Measurements from ENCODE around the gene ENTPD5.

- TF ChIP-seq, protein P1, sequence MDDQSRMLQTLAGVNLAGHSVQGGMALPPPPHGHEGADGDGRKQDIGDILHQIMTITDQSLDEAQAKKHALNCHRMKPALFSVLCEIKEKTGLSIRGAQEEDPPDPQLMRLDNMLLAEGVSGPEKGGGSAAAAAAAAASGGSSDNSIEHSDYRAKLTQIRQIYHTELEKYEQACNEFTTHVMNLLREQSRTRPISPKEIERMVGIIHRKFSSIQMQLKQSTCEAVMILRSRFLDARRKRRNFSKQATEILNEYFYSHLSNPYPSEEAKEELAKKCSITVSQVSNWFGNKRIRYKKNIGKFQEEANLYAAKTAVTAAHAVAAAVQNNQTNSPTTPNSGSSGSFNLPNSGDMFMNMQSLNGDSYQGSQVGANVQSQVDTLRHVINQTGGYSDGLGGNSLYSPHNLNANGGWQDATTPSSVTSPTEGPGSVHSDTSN (IDR thresholded peaks at IDR 0.05) = no peak
- no peak for TF ChIP-seq YY1 (IDR thresholded peaks at IDR 0.05; ENCODE audit: low read depth)
- TF ChIP-seq, protein P2, sequence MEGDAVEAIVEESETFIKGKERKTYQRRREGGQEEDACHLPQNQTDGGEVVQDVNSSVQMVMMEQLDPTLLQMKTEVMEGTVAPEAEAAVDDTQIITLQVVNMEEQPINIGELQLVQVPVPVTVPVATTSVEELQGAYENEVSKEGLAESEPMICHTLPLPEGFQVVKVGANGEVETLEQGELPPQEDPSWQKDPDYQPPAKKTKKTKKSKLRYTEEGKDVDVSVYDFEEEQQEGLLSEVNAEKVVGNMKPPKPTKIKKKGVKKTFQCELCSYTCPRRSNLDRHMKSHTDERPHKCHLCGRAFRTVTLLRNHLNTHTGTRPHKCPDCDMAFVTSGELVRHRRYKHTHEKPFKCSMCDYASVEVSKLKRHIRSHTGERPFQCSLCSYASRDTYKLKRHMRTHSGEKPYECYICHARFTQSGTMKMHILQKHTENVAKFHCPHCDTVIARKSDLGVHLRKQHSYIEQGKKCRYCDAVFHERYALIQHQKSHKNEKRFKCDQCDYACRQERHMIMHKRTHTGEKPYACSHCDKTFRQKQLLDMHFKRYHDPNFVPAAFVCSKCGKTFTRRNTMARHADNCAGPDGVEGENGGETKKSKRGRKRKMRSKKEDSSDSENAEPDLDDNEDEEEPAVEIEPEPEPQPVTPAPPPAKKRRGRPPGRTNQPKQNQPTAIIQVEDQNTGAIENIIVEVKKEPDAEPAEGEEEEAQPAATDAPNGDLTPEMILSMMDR (IDR thresholded peaks at IDR 0.05) = no peak
- no peak for TF ChIP-seq EZH2phosphoT487 (IDR thresholded peaks at IDR 0.05; ENCODE audit: borderline replicate concordance, low read depth)
- TF ChIP-seq, protein P3, sequence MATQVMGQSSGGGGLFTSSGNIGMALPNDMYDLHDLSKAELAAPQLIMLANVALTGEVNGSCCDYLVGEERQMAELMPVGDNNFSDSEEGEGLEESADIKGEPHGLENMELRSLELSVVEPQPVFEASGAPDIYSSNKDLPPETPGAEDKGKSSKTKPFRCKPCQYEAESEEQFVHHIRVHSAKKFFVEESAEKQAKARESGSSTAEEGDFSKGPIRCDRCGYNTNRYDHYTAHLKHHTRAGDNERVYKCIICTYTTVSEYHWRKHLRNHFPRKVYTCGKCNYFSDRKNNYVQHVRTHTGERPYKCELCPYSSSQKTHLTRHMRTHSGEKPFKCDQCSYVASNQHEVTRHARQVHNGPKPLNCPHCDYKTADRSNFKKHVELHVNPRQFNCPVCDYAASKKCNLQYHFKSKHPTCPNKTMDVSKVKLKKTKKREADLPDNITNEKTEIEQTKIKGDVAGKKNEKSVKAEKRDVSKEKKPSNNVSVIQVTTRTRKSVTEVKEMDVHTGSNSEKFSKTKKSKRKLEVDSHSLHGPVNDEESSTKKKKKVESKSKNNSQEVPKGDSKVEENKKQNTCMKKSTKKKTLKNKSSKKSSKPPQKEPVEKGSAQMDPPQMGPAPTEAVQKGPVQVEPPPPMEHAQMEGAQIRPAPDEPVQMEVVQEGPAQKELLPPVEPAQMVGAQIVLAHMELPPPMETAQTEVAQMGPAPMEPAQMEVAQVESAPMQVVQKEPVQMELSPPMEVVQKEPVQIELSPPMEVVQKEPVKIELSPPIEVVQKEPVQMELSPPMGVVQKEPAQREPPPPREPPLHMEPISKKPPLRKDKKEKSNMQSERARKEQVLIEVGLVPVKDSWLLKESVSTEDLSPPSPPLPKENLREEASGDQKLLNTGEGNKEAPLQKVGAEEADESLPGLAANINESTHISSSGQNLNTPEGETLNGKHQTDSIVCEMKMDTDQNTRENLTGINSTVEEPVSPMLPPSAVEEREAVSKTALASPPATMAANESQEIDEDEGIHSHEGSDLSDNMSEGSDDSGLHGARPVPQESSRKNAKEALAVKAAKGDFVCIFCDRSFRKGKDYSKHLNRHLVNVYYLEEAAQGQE (IDR thresholded peaks at IDR 0.05; ENCODE audit: low read depth, low read length) = no peak
- no peak for TF ChIP-seq SIN3A (IDR thresholded peaks at IDR 0.05; ENCODE audit: borderline replicate concordance, low read depth, low read length)
- no peak for TF ChIP-seq TAF1 (IDR thresholded peaks at IDR 0.05; ENCODE audit: borderline replicate concordance, low read depth, low read length)
Observed at GRCh38 chr14:74045522-74045921, 26.4 kb upstream of the ENTPD5 start.
